K562 (cell line): ENCODE data around the gene MMP17. TPM values are rescaled to one million over a fixed set of nuclear protein-coding genes. Genes with fewer than 3 reads are reported as not detected.

Source experiments
- ATAC-seq: fragments of 200-7000 bp; cut with Tn5 transposase; 3 replicates; pipeline ENCODE4 v1.9.1; 2020; ENCODE audit warnings: moderate library complexity
- BruUV-seq: library from RNA; stranded (reverse); fragments of 400-500 nt; replicated peaks from 2 replicates; lab custom pipeline; 2021; lab: Mats Ljungman, UMichigan
- CTCF ChIA-PET: fragments of 300-600 bp; formaldehyde crosslinking; extraction: SDS; loops from one replicate; lab custom pipeline; 2021; ENCODE audit warnings: low intra/inter-chr PET ratio; lab: Yijun Ruan, JAX
- POLR2A ChIA-PET: fragments of 300-600, 350-650 bp; sonication (Branson Sonifier 250); formaldehyde crosslinking; extraction: SDS; loops from one replicate; lab custom pipeline; 2021; ENCODE audit warnings: antibody characterized with exemption, inconsistent platforms; lab: Yijun Ruan, JAX
- DNase-seq, 4 experiments: peaks; one replicate each; pipeline versions ENCODE4 v3.0.0 to v3.0.0-alpha.2; 2011 to 2018; ENCODE audit warnings: low spot score in 3 of 4, mixed read lengths in 3 of 4; ENCODE audit errors: extremely low read depth in 1 of 4
- FAIRE-seq: peaks from 2 replicates; lab custom pipeline; 2011; peaks lifted over from hg19 to GRCh38; lab: Jason Lieb, UNC
- H2AFZ ChIP-seq: 2 replicates; pipeline ENCODE4 v1.6.0; 2011; ENCODE audit warnings: low read depth, low read length, control low read depth, inconsistent platforms
- H3K27ac ChIP-seq: fragments of 200-600 bp; 3 replicates; pipeline ENCODE4 v1.8.0; 2011; ENCODE audit warnings: low read depth, mild to moderate bottlenecking, control low read depth, inconsistent platforms, low read length, moderate library complexity, mixed read lengths; ENCODE audit errors: extremely low read depth
- H3K27me3 ChIP-seq, 2 experiments: fragments of 300-600 bp in 1 of 2; 2 replicates in 1 of 2; 3 replicates in 1 of 2; pipeline versions ENCODE4 v1.6.0 to v1.8.0; 2011; ENCODE audit warnings: inconsistent platforms in 2 of 2, low read length in 2 of 2, mild to moderate bottlenecking in 1 of 2, mixed read lengths in 1 of 2, moderate library complexity in 1 of 2; ENCODE audit not compliant: control insufficient read depth in 2 of 2, insufficient read depth in 2 of 2
- H3K36me3 ChIP-seq: fragments of 300-600 bp; 3 replicates; pipeline ENCODE4 v1.8.0; 2011; ENCODE audit warnings: mild to moderate bottlenecking, low read length, inconsistent platforms; ENCODE audit not compliant: control insufficient read depth, insufficient read depth
- H3K4me1 ChIP-seq, 2 experiments: fragments of 200-600 bp in 1 of 2; replicated peaks in 1 of 2; 2 replicates in 1 of 2; 3 replicates in 1 of 2; pipeline versions ENCODE4 v1.5.1 to v1.8.0; 2011; ENCODE audit warnings: inconsistent platforms in 2 of 2, low read length in 2 of 2, mild to moderate bottlenecking in 1 of 2, mixed read lengths in 1 of 2, moderate library complexity in 1 of 2; ENCODE audit not compliant: control insufficient read depth in 2 of 2, insufficient read depth in 2 of 2
- H3K4me2 ChIP-seq: 2 replicates; pipeline ENCODE4 v1.6.1; 2011; ENCODE audit warnings: low read length, control low read depth, inconsistent platforms, mixed read lengths; ENCODE audit not compliant: insufficient read depth
- H3K4me3 ChIP-seq: fragments of 200-600 bp; sonication (generic), shearing (Covaris generic); 2 replicates; pipeline ENCODE4 v1.5.1; 2016; ENCODE audit warnings: control low read depth, inconsistent platforms
- H3K79me2 ChIP-seq: fragments of 200-600 bp; 3 replicates; pipeline ENCODE4 v1.8.0; 2011; ENCODE audit warnings: low read length, inconsistent platforms; ENCODE audit not compliant: control insufficient read depth, insufficient read depth
- H3K9ac ChIP-seq, 2 experiments: 2 replicates each; pipeline versions ENCODE4 v1.6.0 to v1.6.1; 2011; ENCODE audit warnings: low read depth in 2 of 2, low read length in 2 of 2, control low read depth in 1 of 2, inconsistent platforms in 1 of 2, mild to moderate bottlenecking in 1 of 2, mixed read lengths in 1 of 2; ENCODE audit not compliant: insufficient read depth in 1 of 2
- H3K9me1 ChIP-seq: one replicate; pipeline ENCODE4 v1.6.0; 2011; ENCODE audit warnings: inconsistent platforms, mild to moderate bottlenecking, low read length, moderate library complexity; ENCODE audit not compliant: control insufficient read depth, insufficient read depth
- H3K9me3 ChIP-seq: replicated peaks from 2 replicates; pipeline ENCODE4 v1.5.1; 2011; ENCODE audit warnings: low read depth, low read length, inconsistent platforms; ENCODE audit not compliant: control insufficient read depth, insufficient read depth
- H4K20me1 ChIP-seq: replicated peaks from 2 replicates; pipeline ENCODE4 v1.6.1; 2011; ENCODE audit warnings: low read length, inconsistent platforms, mixed read lengths; ENCODE audit not compliant: control insufficient read depth, insufficient read depth
- KDM2B ChIP-seq: fragments of 250-450 bp; sonication (Bioruptor Pico); IDR thresholded peaks from 2 replicates; pipeline ENCODE4 v1.8.0; 2021; ENCODE audit warnings: mild to moderate bottlenecking, moderate library complexity
- NBN ChIP-seq: fragments of 450-650 bp; IDR thresholded peaks from 2 replicates; pipeline ENCODE4 v1.6.1; 2016; ENCODE audit warnings: low read depth, mild to moderate bottlenecking
- NEUROD1 ChIP-seq: fragments of 150-350 bp; IDR thresholded peaks from 2 replicates; pipeline ENCODE4 v1.6.1; 2014; ENCODE audit warnings: borderline replicate concordance, low read length, low read depth; ENCODE audit not compliant: partially characterized antibody
- SIN3A ChIP-seq, 2 experiments: fragments of 150-350 bp in 1 of 2; IDR thresholded peaks; 2 replicates each; pipeline ENCODE4 v1.6.1; 2011 to 2016; ENCODE audit warnings: borderline replicate concordance in 2 of 2, low read depth in 2 of 2, low read length in 2 of 2, mild to moderate bottlenecking in 2 of 2, moderate library complexity in 2 of 2; ENCODE audit not compliant: control insufficient read depth in 1 of 2
- SIX5 ChIP-seq, 2 experiments: IDR thresholded peaks; 2 replicates each; pipeline ENCODE4 v1.6.1; 2011; ENCODE audit warnings: low read length in 2 of 2, borderline replicate concordance in 1 of 2, low read depth in 1 of 2, mild to moderate bottlenecking in 1 of 2, moderate library complexity in 1 of 2; ENCODE audit not compliant: insufficient read depth in 1 of 2
- WGBS: fragments of 100-300 bp; shearing (Covaris generic); methylation state at CpG from one replicate; pipeline ENCODE4 v1.1.6; 2016; ENCODE audit warnings: low coverage, mixed read lengths; ENCODE audit not compliant: insufficient coverage; ENCODE audit errors: missing lambda C conversion rate; 5-methylcytosine and 5-hydroxymethylcytosine counted together
- in situ Hi-C: fragments of 300-500 bp; cut with MboI; formaldehyde crosslinking; loops from 4 replicates; pipeline ENCODE4 v1.15.0; 2018; ENCODE audit warnings: inconsistent platforms, mixed read lengths
- intact Hi-C: fragments of 100-400 bp; cut with micrococcal nuclease; formaldehyde crosslinking; loops from 2 replicates; pipeline ENCODE4 v1.14.2; 2022
- polyA plus RNA-seq, 8 experiments: library from polyadenylated mRNA; depleted of rRNA in 4 of 8; stranded (reverse) in 5 of 8; unstranded in 3 of 8; fragments of >200 nt; fragmentation: Nextera tagmentation in 2 of 8; fragmentation: Illumina TruSeq in 1 of 8; extraction: Ambion mirVana in 2 of 8; extraction: Trizol in 1 of 8; gene quantifications; 2 replicates each; pipeline versions ENCODE4 v1.2.1 to v1.2.3, GENCODE V29; 2011 to 2014; ENCODE audit warnings: inconsistent platforms in 1 of 8, missing spikeins in 1 of 8
- total RNA-seq, 7 experiments: library from RNA; depleted of rRNA in 6 of 7; stranded (reverse); fragments of >200 nt in 6 of 7; fragmentation: Illumina TruSeq in 2 of 7; extraction: Trizol in 2 of 7; gene quantifications; 2 replicates each; pipeline versions ENCODE4 v1.2.1 to v1.2.3, GENCODE V29; 2011 to 2021; ENCODE audit warnings: low replicate concordance in 1 of 7
- TF ChIP-seq, protein P1 (sequence below): fragments of 450-650 bp; formaldehyde crosslinking; IDR thresholded peaks from 2 replicates; pipeline ENCODE4 v1.4.0; 2020; ENCODE audit warnings: mild to moderate bottlenecking, mixed read lengths
- TF ChIP-seq, protein P2 (sequence below): fragments of 450-650 bp; IDR thresholded peaks from 2 replicates; pipeline ENCODE4 v1.7.1; 2018; ENCODE audit warnings: mild to moderate bottlenecking, low read depth; ENCODE audit not compliant: partially characterized antibody

Gene MMP17
- total and polyA plus RNA-seq, 9 of the 15 experiments (the other 6 are each of a cell fraction or from before 2014, with no cell fraction given): 1.1 to 21.2 (median 17.1) TPM; not detected in 2

DNA sequence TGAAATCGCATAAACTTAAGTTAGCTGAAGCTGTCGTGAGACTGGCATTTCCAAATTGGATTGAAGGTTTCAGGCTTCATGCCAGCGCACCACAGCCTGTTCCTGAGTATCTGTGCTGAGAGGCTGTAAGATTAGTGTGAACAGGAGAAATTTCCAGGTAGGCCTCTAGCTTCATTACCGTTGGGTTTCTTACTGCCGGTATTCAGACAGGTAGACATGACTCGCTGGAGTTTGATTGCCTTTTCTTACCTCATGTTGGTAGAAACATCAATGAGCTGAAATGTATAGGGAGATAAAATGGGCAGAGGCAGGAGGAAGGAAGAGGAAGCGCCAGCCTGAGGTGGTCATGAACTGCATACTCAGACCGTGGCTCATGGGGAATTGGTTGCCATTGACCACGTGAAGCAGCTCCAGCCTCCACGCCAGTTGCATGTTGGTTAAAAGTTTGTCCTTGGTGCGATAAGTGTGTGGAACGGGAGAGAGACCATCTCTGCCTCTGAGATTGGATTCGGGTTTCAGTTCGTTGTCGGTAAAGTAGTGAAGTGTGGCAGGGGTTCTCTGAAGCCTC is 42.3 kb upstream of the MMP17 start:
- Histone ChIP-seq H3K9me1 (peaks cover 2% of the 10 kb centered on the region), H3K4me3 (no peak overlapping the region), H2AFZ (no peak overlapping the region), H3K27me3 (no peaks in the 10 kb centered on the region), H3K27ac (no peak overlapping the region), H3K4me1 (peaks cover 0 to 6% of the 10 kb centered on the region in 2 experiments; a peak in 3 of 5 replicates), H3K36me3 (peaks cover 87% of the 10 kb centered on the region), H3K79me2 (no peaks in the 10 kb centered on the region), H3K9ac (no peak overlapping the region), H3K9me3 (no peaks in the 10 kb centered on the region), H4K20me1 (no peaks in the 10 kb centered on the region), H3K4me2 (no peak overlapping the region)
- in situ Hi-C loops (no loop called here), intact Hi-C loops (no loop called here)
- FAIRE-seq: peak; percentile 29
- BruUV-seq: no TSS peak
- no peak for TF ChIP-seq NEUROD1
- TF ChIP-seq, protein P1, sequence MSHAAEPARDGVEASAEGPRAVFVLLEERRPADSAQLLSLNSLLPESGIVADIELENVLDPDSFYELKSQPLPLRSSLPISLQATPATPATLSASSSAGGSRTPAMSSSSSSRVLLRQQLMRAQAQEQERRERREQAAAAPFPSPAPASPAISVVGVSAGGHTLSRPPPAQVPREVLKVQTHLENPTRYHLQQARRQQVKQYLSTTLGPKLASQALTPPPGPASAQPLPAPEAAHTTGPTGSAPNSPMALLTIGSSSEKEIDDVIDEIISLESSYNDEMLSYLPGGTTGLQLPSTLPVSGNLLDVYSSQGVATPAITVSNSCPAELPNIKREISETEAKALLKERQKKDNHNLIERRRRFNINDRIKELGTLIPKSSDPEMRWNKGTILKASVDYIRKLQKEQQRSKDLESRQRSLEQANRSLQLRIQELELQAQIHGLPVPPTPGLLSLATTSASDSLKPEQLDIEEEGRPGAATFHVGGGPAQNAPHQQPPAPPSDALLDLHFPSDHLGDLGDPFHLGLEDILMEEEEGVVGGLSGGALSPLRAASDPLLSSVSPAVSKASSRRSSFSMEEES (CRISPR knock-in tag): no peak
- TF ChIP-seq, protein P2, sequence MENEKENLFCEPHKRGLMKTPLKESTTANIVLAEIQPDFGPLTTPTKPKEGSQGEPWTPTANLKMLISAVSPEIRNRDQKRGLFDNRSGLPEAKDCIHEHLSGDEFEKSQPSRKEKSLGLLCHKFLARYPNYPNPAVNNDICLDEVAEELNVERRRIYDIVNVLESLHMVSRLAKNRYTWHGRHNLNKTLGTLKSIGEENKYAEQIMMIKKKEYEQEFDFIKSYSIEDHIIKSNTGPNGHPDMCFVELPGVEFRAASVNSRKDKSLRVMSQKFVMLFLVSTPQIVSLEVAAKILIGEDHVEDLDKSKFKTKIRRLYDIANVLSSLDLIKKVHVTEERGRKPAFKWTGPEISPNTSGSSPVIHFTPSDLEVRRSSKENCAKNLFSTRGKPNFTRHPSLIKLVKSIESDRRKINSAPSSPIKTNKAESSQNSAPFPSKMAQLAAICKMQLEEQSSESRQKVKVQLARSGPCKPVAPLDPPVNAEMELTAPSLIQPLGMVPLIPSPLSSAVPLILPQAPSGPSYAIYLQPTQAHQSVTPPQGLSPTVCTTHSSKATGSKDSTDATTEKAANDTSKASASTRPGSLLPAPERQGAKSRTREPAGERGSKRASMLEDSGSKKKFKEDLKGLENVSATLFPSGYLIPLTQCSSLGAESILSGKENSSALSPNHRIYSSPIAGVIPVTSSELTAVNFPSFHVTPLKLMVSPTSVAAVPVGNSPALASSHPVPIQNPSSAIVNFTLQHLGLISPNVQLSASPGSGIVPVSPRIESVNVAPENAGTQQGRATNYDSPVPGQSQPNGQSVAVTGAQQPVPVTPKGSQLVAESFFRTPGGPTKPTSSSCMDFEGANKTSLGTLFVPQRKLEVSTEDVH: no peak
- TF ChIP-seq NBN: no peak
- TF ChIP-seq SIN3A (IDR thresholded peaks at IDR 0.05; ENCODE audit: borderline replicate concordance in 2 of 2, control insufficient read depth in 1 of 2, low read depth in 2 of 2, low read length in 2 of 2): no peak
- no peak for TF ChIP-seq SIX5 (IDR thresholded peaks at IDR 0.05; ENCODE audit: borderline replicate concordance in 1 of 2, insufficient read depth in 1 of 2, low read depth in 1 of 2, low read length in 2 of 2)
- TF ChIP-seq KDM2B: no peak
- ChIA-PET CTCF (no interaction called here), POLR2A (interaction anchor here (1.0 to 1.1 kb wide), 2 partner anchors 12 to 23 kb away, joined by 3 to 8 read pairs; no protein-coding TSS in a partner anchor)
- no peak for DNase-seq
- WGBS: 88% methylated on average over 13 of the region's 15 CpGs
- no peak for ATAC-seq
